ENCODE measurements around the gene NTM. TPM values are rescaled to one million over a fixed set of nuclear protein-coding genes. Genes with fewer than 3 reads are reported as not detected.

NTM gene
- total RNA-seq, 2 experiments from 2014 or later, result not detected

- intact Hi-C loops (cut with micrococcal nuclease), result no loop called here
- Mint-ChIP-seq H3K4me1 (ENCODE audit: low read depth) (no peaks in the 10 kb centered on the region), H3K9me3 (peaks cover 1% of the 10 kb centered on the region), H3K27me3 (peaks cover 2% of the 10 kb centered on the region), H3K36me3 (ENCODE audit: low read depth) (no peaks in the 10 kb centered on the region), H3K27ac (no peak overlapping the region), H3K4me3 (no peak overlapping the region)
- ChIA-PET CTCF (interaction anchor here (0.9 kb wide), 1 partner anchor 170 kb away, joined by 3 read pairs; no protein-coding TSS in a partner anchor), POLR2A (no interaction called here)
- DNase-seq (no peak), ATAC-seq (no peak)
- TF ChIP-seq CTCF (IDR thresholded peaks at IDR 0.05), result no peak
Observed at GRCh38 chr11:131504199-131504949, 134.0 kb downstream of the NTM start.

- ATAC-seq (no peak), DNase-seq (no peak)
- H3K4me3 Mint-ChIP-seq, result no peak overlapping the region
- H3K36me3 Mint-ChIP-seq (ENCODE audit: low read depth), result no peaks in the 10 kb centered on the region
- intact Hi-C loops (cut with micrococcal nuclease), result no loop called here
- ChIA-PET POLR2A (no interaction called here), CTCF (no interaction called here)
- no peak overlapping the region for H3K27ac Mint-ChIP-seq
- peaks cover 1% of the 10 kb centered on the region for H3K9me3 Mint-ChIP-seq
- no peak for TF ChIP-seq CTCF (IDR thresholded peaks at IDR 0.05)
- no peaks in the 10 kb centered on the region for H3K4me1 Mint-ChIP-seq (ENCODE audit: low read depth)
- H3K27me3 Mint-ChIP-seq, result peaks cover 2% of the 10 kb centered on the region
Observed at GRCh38 chr11:131506348-131506747, 135.9 kb downstream of the NTM start.

GRCh38 chr11:131510662-131511061 lies 140.2 kb downstream of the NTM start:
- no peak overlapping the region for H3K27ac Mint-ChIP-seq

GRCh38 chr11:131511794-131512193 lies 141.4 kb downstream of the NTM start:
- H3K9me3 Mint-ChIP-seq, result no peaks in the 10 kb centered on the region
- intact Hi-C loops (cut with micrococcal nuclease), result no loop called here
- CTCF ChIA-PET, result interaction anchor here (1.6 kb wide), 1 partner anchor 447 kb away, joined by 10 read pairs; no protein-coding TSS in a partner anchor
- ATAC-seq (no peak), DNase-seq (peak; percentile 32)
- POLR2A ChIA-PET, result no interaction called here
- H3K36me3 Mint-ChIP-seq (ENCODE audit: low read depth), result no peaks in the 10 kb centered on the region
- no peaks in the 10 kb centered on the region for H3K27me3 Mint-ChIP-seq
- no peak overlapping the region for H3K27ac Mint-ChIP-seq
- no peak overlapping the region for H3K4me3 Mint-ChIP-seq
- TF ChIP-seq CTCF (IDR thresholded peaks at IDR 0.05), result no peak
- no peaks in the 10 kb centered on the region for H3K4me1 Mint-ChIP-seq (ENCODE audit: low read depth)

More at GRCh38 chr11:131510662-131511061, 140.2 kb downstream of the NTM start:
- ATAC-seq (no peak), DNase-seq (no peak)
- POLR2A ChIA-PET, result no interaction called here
- H3K27me3 Mint-ChIP-seq, result peaks cover 2% of the 10 kb centered on the region
- TF ChIP-seq CTCF (IDR thresholded peaks at IDR 0.05), result no peak
- peaks cover 1% of the 10 kb centered on the region for H3K9me3 Mint-ChIP-seq
- intact Hi-C loops (cut with micrococcal nuclease), result no loop called here
- no peaks in the 10 kb centered on the region for H3K4me1 Mint-ChIP-seq (ENCODE audit: low read depth)
- H3K4me3 Mint-ChIP-seq, result no peak overlapping the region
- CTCF ChIA-PET, result interaction anchor here (1.6 kb wide), 1 partner anchor 446 kb away, joined by 10 read pairs; no protein-coding TSS in a partner anchor
- H3K36me3 Mint-ChIP-seq (ENCODE audit: low read depth), result no peaks in the 10 kb centered on the region

GRCh38 chr11:131512228-131512627 lies 141.8 kb downstream of the NTM start:
- no peaks in the 10 kb centered on the region for H3K4me1 Mint-ChIP-seq (ENCODE audit: low read depth)
- DNase-seq, result no peak
- CTCF ChIA-PET, result interaction anchor here (1.6 kb wide), 1 partner anchor 447 kb away, joined by 10 read pairs; no protein-coding TSS in a partner anchor

More at GRCh38 chr11:131512228-131512627, 141.8 kb downstream of the NTM start:
- Mint-ChIP-seq H3K36me3 (ENCODE audit: low read depth) (no peaks in the 10 kb centered on the region), H3K27ac (no peak overlapping the region), H3K4me3 (no peak overlapping the region), H3K27me3 (no peaks in the 10 kb centered on the region), H3K9me3 (no peaks in the 10 kb centered on the region)
- no peak for ATAC-seq
- no peak for TF ChIP-seq CTCF (IDR thresholded peaks at IDR 0.05)
- POLR2A ChIA-PET, result no interaction called here
- intact Hi-C loops (cut with micrococcal nuclease), result no loop called here
